Right ventricle myocardium superior (tissue), 1 donor: ENCODE measurements around the gene MYLK. TPM values are rescaled to one million over a fixed set of nuclear protein-coding genes. Genes with fewer than 3 reads are reported as not detected.

Experiments used
- ATAC-seq: fragments of 200-7000 bp; cut with Tn5 transposase; one replicate; pipeline ENCODE4 v1.9.1; 2020; ENCODE audit warnings: mild to moderate bottlenecking; ENCODE audit not compliant: poor library complexity
- DNase-seq: peaks from one replicate; pipeline ENCODE4 v3.0.0-alpha.2; 2020
- intact Hi-C: fragments of 100-400 bp; cut with DNase I; formaldehyde crosslinking; loops from one replicate; pipeline ENCODE4 v1.11.2; 2022
- total RNA-seq: library from RNA; stranded (reverse); fragmentation: NEBNext Ultra II Directional; extraction: Animal tissue kit (Norgen Biotek cat#: 25700); gene quantifications from one replicate; pipeline ENCODE4 v1.2.1, GENCODE V29; 2021
- donor health status: DM: no; HTN: yes; CAD: no; lungs with severe emphysema.

MYLK gene
- total RNA-seq, 1 donor from 2014 or later = 10.1 TPM

- ATAC-seq = no peak
- DNase-seq = no peak
- intact Hi-C loops = no loop called here
These were observed 42.5 kb downstream of the MYLK start for GRCh38 chr3:123841476-123842238.

GRCh38 chr3:123840961-123841360, 43.2 kb downstream of the MYLK start:
- ATAC-seq = no peak

GRCh38 chr3:123837858-123838257, 46.3 kb downstream of the MYLK start:
- no peak for DNase-seq
- intact Hi-C loops = no loop called here

More at GRCh38 chr3:123840961-123841360, 43.2 kb downstream of the MYLK start:
- no peak for DNase-seq
- intact Hi-C loops = no loop called here

GRCh38 chr3:123834631-123835030, 49.5 kb downstream of the MYLK start:
- intact Hi-C loops = no loop called here
- DNase-seq (no peak), ATAC-seq (no peak)

More at GRCh38 chr3:123837858-123838257, 46.3 kb downstream of the MYLK start:
- no peak for ATAC-seq

- DNase-seq (no peak), ATAC-seq (no peak)
- intact Hi-C loops = no loop called here
These were observed 50.7 kb downstream of the MYLK start for GRCh38 chr3:123833398-123833785.

- intact Hi-C loops = no loop called here
- DNase-seq = no peak
- no peak for ATAC-seq
These were observed 51.3 kb downstream of the MYLK start for GRCh38 chr3:123832692-123833397.

- intact Hi-C loops = no loop called here
- DNase-seq (no peak), ATAC-seq (no peak)
These were observed 52.7 kb downstream of the MYLK start for GRCh38 chr3:123831420-123831819.

GRCh38 chr3:123821920-123822319, 62.2 kb downstream of the MYLK start:
- ATAC-seq (no peak), DNase-seq (no peak)
- intact Hi-C loops = no loop called here

- DNase-seq (no peak), ATAC-seq (no peak)
- intact Hi-C loops = no loop called here
These were observed 64.2 kb downstream of the MYLK start for GRCh38 chr3:123819949-123820348.

- no peak for DNase-seq
- no peak for ATAC-seq
- intact Hi-C loops = no loop called here
These were observed 65.2 kb downstream of the MYLK start for GRCh38 chr3:123818921-123819429.

GRCh38 chr3:123818324-123818920, 65.7 kb downstream of the MYLK start:
- intact Hi-C loops = no loop called here
- DNase-seq = no peak

GRCh38 chr3:123817413-123817812, 66.7 kb downstream of the MYLK start:
- no peak for DNase-seq
- intact Hi-C loops = no loop called here
- ATAC-seq = no peak

More at GRCh38 chr3:123818324-123818920, 65.7 kb downstream of the MYLK start:
- ATAC-seq = no peak

GRCh38 chr3:123816673-123817207, 67.4 kb downstream of the MYLK start:
- DNase-seq (no peak), ATAC-seq (peak; percentile 12)
- intact Hi-C loops = no loop called here

- ATAC-seq (no peak), DNase-seq (no peak)
- intact Hi-C loops = no loop called here
These were observed 68.2 kb downstream of the MYLK start for GRCh38 chr3:123815981-123816380.

GRCh38 chr3:123813876-123814275, 70.3 kb downstream of the MYLK start:
- intact Hi-C loops = no loop called here
- no peak for DNase-seq
- ATAC-seq = peak; percentile 63

GRCh38 chr3:123809597-123809996, 74.5 kb downstream of the MYLK start:
- intact Hi-C loops = no loop called here
- ATAC-seq (no peak), DNase-seq (no peak)

GRCh38 chr3:123808812-123809211, 75.3 kb downstream of the MYLK start:
- no peak for DNase-seq
- no peak for ATAC-seq
- intact Hi-C loops = no loop called here

- DNase-seq (no peak), ATAC-seq (no peak)
- intact Hi-C loops = no loop called here
These were observed 76.3 kb downstream of the MYLK start for GRCh38 chr3:123807820-123808219.

- ATAC-seq (no peak), DNase-seq (no peak)
- intact Hi-C loops = no loop called here
These were observed 78.6 kb downstream of the MYLK start for GRCh38 chr3:123805504-123805903.
